B cell (primary cell): ENCODE data around the gene WDR64.

Source experiments
- CTCF ChIP-seq: fragments of 200-600 bp; IDR thresholded peaks from one replicate; pipeline ENCODE4 v1.8.0; 2022; ENCODE audit warnings: antibody characterized with exemption, mild to moderate bottlenecking
- EZH2 ChIP-seq: IDR thresholded peaks from 2 replicates; pipeline ENCODE4 v1.6.1; 2012; ENCODE audit warnings: borderline replicate concordance, low read depth, mild to moderate bottlenecking, moderate library complexity, low read length; ENCODE audit not compliant: insufficient read depth, poor library complexity, severe bottlenecking

- TF ChIP-seq CTCF = no peak
- no peak for TF ChIP-seq EZH2
These were observed 20.2 kb downstream of the WDR64 start for GRCh38 chr1:241672301-241672700.
